Adrenal gland (tissue), 12 donors: Measurements from ENCODE around the gene CCDC134. TPM values are rescaled to one million over a fixed set of nuclear protein-coding genes. Genes with fewer than 3 reads are reported as not detected.
A peak's percentile ranks its signal among the peaks of the same experiment; 100 is the strongest.

Experiments used
- DNase-seq, 7 donors: peaks; one replicate each; pipeline ENCODE4 v3.0.0-alpha.2; 2019 to 2020
- H3K27ac ChIP-seq, 5 donors: fragments of 200-600 bp; sonication (generic) in 4 of 5; 1 replicate in 3 of 5; 2 replicates in 2 of 5; pipeline versions ENCODE4 v1.5.1 to v1.8.0; 2016 to 2020; ENCODE audit warnings: mild to moderate bottlenecking in 1 of 5
- H3K27me3 ChIP-seq: fragments of 200-600 bp; 2 replicates; pipeline ENCODE4 v1.8.0; 2021
- H3K36me3 ChIP-seq, 2 donors: fragments of 200-600 bp; replicated peaks in 1 of 2; 1 replicate in 1 of 2; 2 replicates in 1 of 2; pipeline versions ENCODE4 v1.5.1 to v1.8.0; 2018 to 2022
- H3K4me1 ChIP-seq, 2 donors: fragments of 200-600 bp; replicated peaks in 1 of 2; 1 replicate in 1 of 2; 2 replicates in 1 of 2; pipeline versions ENCODE4 v1.5.1 to v1.8.0; 2018 to 2021
- H3K4me3 ChIP-seq, 4 donors: fragments of 200-600 bp; sonication (generic) in 3 of 4; one replicate each; pipeline ENCODE4 v1.5.1; 2016 to 2018
- H3K9me3 ChIP-seq, 3 donors: fragments of 200-600 bp; sonication (generic) in 1 of 3; replicated peaks in 1 of 3; 1 replicate in 2 of 3; 2 replicates in 1 of 3; pipeline versions ENCODE4 v1.5.1 to v1.8.0; 2016 to 2021
- CTCF ChIP-seq, 6 experiments: fragments of 450-650 bp in 4 of 6; fragments of 200-600 bp in 2 of 6; sonication (generic) in 1 of 6; IDR thresholded peaks; 1 replicate in 5 of 6; 2 replicates in 1 of 6; pipeline versions ENCODE4 v1.5.1 to v1.8.0; 2016 to 2021; ENCODE audit warnings: antibody characterized with exemption in 6 of 6, mild to moderate bottlenecking in 2 of 6, moderate library complexity in 1 of 6
- POLR2A ChIP-seq, 2 donors: fragments of 450-650 bp; IDR thresholded peaks; one replicate each; pipeline ENCODE4 v1.6.1; 2017; ENCODE audit warnings: antibody characterized with exemption in 2 of 2, mild to moderate bottlenecking in 2 of 2, moderate library complexity in 1 of 2
- WGBS, 4 donors: extraction: QIAGEN DNeasy Blood & Tissue Kit in 2 of 4; methylation state at CpG; one replicate each; pipeline versions ENCODE4 v1.1.5 to v1.1.7; 2013 to 2017; 5-methylcytosine and 5-hydroxymethylcytosine counted together
- intact Hi-C, 2 donors: fragments of 100-400 bp; cut with DNase I; formaldehyde crosslinking; loops; one replicate each; pipeline versions ENCODE4 v1.14.1 to v1.15.0; 2022 to 2023
- polyA plus RNA-seq, 3 donors: library from polyadenylated mRNA; stranded (reverse); fragments of 200-250 nt in 2 of 3; fragments of 350-450 nt in 1 of 3; fragmentation: Illumina TruSeq in 1 of 3; extraction: RNeasy Lipid Tissue Mini Kit (QIAGEN cat#74804) in 1 of 3; gene quantifications; one replicate each; pipeline ENCODE4 v1.2.3, GENCODE V29; 2013 to 2014
- total RNA-seq, 9 donors: library from RNA; depleted of rRNA in 4 of 9; stranded (reverse); fragments of >200 nt in 4 of 9; fragments of 120-200 nt in 1 of 9; fragmentation: NEBNext Ultra II Directional in 1 of 9; extraction: Animal tissue kit (Norgen Biotek cat#: 25700) in 1 of 9; gene quantifications; one replicate each; pipeline versions ENCODE4 v1.1.0 to v1.2.4, GENCODE V29; 2013 to 2023
- donor health status: healthy with polysubstance abuse.
- donor health status: Bipolar disorder and iron deficiency.
- donor health status: DM: yes; HTN: yes; CAD: no.
- donor health status: DM: no; HTN: no; CAD: no.
- donor health status: DM: no; HTN: no; CAD: no.
- donor health status: DM: yes; HTN: yes; CAD: no.

The CCDC134 gene
- total and polyA plus RNA-seq, 12 donors, result 4.9 to 64.4 (median 32.0) TPM

- intact Hi-C loops, result no loop called here
These were observed 38.6 kb downstream of the CCDC134 start for GRCh38 chr22:41838842-41839618.

DNA sequence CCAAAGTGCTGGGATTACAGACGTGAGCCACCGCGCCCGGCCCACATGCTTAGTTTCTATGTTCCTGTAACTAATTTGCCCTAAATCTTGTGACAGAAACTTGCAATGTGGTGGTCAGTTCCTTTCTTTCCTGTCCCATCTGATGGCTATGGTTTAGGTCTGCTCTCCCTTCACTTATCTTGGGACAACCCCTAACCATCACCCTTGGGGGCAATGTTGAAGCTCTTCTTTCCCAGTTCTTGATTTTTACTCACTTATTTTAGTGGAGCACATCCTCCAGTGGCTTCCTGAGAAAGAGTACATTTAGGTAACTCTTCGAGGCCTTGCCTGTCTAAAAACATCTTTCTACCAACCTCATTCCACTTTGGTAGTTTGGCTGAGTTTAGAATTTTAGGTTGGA is 39.7 kb downstream of the CCDC134 start:
- no peak for DNase-seq
- TF ChIP-seq CTCF (IDR thresholded peaks at IDR 0.05) (no peak), POLR2A (IDR thresholded peaks at IDR 0.05) (no peak)
- WGBS, 4 donors, result 81 to 90% (median 85%) methylated on average over 5 of the region's 5 CpGs
- Histone ChIP-seq H3K36me3 (peaks cover 0 to 19% of the 10 kb centered on the region in 2 donors), H3K4me3 (no peak overlapping the region), H3K27ac (peak overlapping the region in 2 of 5 donors; percentile 22 to 79), H3K9me3 (no peaks in the 10 kb centered on the region), H3K27me3 (no peaks in the 10 kb centered on the region), H3K4me1 (peaks cover 38 to 85% of the 10 kb centered on the region in 2 donors)
- intact Hi-C loops, result no loop called here

More at GRCh38 chr22:41838842-41839618, 38.6 kb downstream of the CCDC134 start:
- no peak for TF ChIP-seq CTCF (IDR thresholded peaks at IDR 0.05)
- TF ChIP-seq POLR2A (IDR thresholded peaks at IDR 0.05), result no peak
- Histone ChIP-seq H3K27ac (peak overlapping the region in 2 of 5 donors; percentile 11 to 50), H3K27me3 (no peaks in the 10 kb centered on the region), H3K9me3 (no peaks in the 10 kb centered on the region), H3K36me3 (peaks cover 0 to 20% of the 10 kb centered on the region in 2 donors), H3K4me1 (peaks cover 31 to 82% of the 10 kb centered on the region in 2 donors), H3K4me3 (no peak overlapping the region)
- 40 to 54% (median 45%) methylated on average over 1 of the region's 1 CpG for WGBS, 4 donors
- no peak for DNase-seq

GRCh38 chr22:41841085-41841712 is 40.7 kb downstream of the CCDC134 start:
- no peaks in the 10 kb centered on the region for H3K9me3 ChIP-seq
- H3K36me3 ChIP-seq, result peaks cover 0 to 10% of the 10 kb centered on the region in 2 donors
- H3K27me3 ChIP-seq, result no peaks in the 10 kb centered on the region
- DNase-seq, result no peak
- WGBS, 4 donors, result 43 to 64% (median 55%) methylated on average over 3 of the region's 3 CpGs
- intact Hi-C loops, result no loop called here
- no peak for TF ChIP-seq POLR2A (IDR thresholded peaks at IDR 0.05)
- no peak overlapping the region for H3K4me3 ChIP-seq
- peaks cover 38 to 86% of the 10 kb centered on the region in 2 donors for H3K4me1 ChIP-seq
- H3K27ac ChIP-seq, result peak overlapping the region in 4 of 5 donors; percentile 22 to 79 (median 39)

GRCh38 chr22:41842996-41843970 is 42.8 kb downstream of the CCDC134 start:
- DNase-seq, result no peak
- H3K4me3 ChIP-seq, result no peak overlapping the region
- no peak for TF ChIP-seq POLR2A (IDR thresholded peaks at IDR 0.05)
- no peak for TF ChIP-seq CTCF (IDR thresholded peaks at IDR 0.05)
- H3K4me1 ChIP-seq, result peaks cover 55 to 88% of the 10 kb centered on the region in 2 donors
- no peaks in the 10 kb centered on the region for H3K27me3 ChIP-seq
- peak overlapping the region in 3 of 5 donors; percentile 26 to 42 (median 35) for H3K27ac ChIP-seq
- WGBS, 4 donors, result 44 to 64% (median 59%) methylated on average over 8 of the region's 8 CpGs
- no peaks in the 10 kb centered on the region for H3K36me3 ChIP-seq
- no peaks in the 10 kb centered on the region for H3K9me3 ChIP-seq
- intact Hi-C loops, result no loop called here
